Middle frontal gyrus (tissue), 1 donor: ENCODE results near the gene NDUFB1.
A peak's percentile ranks its signal among the peaks of the same experiment; 100 is the strongest.

Experiments used
- DNase-seq: peaks from one replicate; pipeline ENCODE4 v3.0.0-alpha.2; 2015; ENCODE audit warnings: low spot score; ENCODE audit errors: extremely low spot score

Gene NDUFB1

DNA sequence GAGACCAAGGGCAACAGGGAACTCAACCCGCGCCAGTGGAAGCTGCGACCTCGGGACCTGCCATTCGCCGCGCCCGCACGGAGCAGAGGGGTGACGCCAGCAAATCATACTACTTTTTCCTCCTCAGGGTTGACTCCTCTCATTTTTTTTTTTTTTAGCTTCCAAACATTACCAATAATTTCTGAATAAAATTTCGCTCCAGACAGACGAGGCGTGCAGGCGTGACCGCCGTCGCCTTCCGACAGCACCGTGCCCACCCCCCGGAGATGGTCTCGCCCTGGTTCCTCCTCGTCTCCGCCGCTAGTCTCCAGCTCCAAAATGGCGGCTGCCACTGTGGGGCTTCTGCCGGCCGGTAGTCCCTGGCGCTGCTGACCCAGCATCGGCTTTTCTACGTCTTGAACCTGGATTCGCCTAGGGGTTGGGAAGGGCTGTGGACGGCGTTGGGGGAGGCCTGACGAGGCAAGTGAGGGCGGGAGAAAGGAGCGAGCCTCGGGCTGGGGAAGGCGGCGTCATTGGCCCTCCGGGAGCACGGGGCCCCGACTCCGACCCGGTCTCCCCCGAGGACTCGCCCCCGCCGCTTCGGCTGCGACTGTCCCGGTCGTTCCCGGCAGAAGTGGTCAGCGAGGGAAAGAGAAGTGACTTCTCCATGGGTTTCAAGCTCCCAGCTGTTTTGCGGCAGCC, at the start of gene NDUFB1, which contains the start of gene CPSF2:
NDUFB1 (minus strand) TSS at position 37 of the 681 bp plus-strand sequence. CDS start 4,069 bp downstream, outside the sequence.
CPSF2 (plus strand) TSS at position 300 of the 681 bp plus-strand sequence. CDS start 9,016 bp downstream, outside the sequence.
- DNase-seq = peak; percentile 64

DNA sequence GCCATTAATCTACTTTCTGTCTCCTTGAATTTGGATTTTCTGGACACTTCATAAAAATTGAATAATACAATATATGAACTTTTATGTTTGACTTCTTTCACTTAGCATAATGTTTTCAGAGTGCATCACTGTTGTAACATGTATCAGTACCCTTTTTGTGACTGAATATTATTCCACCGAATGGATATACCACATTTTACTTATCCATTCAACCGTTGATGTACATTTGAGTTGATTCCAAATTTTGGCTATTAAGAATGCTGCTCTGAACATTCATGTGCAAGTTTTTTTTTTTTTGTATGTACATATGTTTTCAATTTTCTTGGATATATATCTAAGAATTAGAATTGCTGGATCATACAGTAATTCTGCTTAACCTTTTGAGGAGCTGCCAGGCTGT, 43.5 kb upstream of the NDUFB1 start:
- no peak for DNase-seq

DNA sequence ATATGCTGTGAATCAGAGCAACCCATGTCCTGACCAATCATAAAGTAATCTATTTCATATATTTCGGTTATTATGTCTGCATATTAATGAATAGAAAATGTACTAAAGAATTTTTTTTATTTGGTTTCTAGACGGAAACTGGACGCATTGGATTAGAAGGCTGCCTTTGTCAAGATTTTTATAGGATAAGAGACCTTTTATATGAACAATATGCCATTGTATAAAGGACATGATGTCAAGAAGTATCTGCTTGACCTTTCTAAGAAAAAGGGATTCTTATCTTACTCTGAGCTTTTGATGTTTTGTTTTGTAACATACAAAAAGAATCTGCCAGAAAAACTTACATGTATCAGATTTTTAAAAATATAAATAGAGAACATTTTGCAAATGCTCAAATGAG, 40.0 kb upstream of the NDUFB1 start:
- no peak for DNase-seq

DNA sequence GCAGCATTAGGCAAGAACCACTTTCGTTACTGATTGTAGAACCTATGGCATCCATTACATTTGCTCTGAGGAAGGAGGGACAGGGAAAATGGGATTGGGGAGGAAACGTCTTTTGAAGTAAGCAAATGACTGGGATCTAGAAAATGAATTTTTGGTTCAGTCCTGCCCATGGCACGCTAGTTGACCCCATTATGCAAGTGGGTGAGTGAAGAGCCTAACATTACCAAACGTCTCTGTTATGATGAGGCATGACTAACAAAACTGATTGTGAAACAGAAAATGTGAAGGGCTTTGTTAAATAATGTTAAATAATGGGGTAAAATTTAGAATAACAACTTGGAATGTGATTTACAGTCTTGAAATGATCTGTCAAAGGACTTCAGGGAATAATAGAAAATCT, 39.1 kb upstream of the NDUFB1 start:
- DNase-seq = no peak

DNA sequence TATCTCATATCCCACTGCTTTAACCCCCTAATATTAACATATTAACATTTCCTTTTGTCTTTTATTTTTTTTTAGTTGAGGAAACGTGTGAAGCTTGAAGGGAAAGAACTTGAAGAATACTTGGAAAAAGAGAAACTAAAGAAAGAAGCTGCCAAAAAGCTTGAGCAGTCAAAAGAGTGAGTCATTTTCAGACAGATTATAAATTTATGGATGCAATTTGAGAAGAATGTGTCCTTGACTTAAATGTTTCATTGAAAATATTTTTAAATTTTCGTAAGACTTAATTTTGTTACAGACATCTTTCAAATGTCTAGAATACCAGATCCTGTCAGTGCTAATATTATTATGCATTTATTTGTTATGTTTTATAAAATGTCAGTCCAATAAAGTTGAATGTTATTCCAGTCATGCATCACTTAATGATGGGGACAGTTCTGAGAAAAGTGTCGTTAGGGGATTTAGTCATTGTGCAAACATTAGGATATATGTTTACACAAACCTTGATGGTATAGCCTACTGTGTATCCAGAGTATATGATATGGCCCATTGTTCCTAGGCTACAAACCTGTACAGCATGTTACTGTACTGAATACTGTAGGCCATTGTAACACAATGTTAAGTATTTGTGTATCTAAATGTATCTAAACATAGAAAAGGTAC, 32.9 kb upstream of the NDUFB1 start:
- DNase-seq = no peak

DNA sequence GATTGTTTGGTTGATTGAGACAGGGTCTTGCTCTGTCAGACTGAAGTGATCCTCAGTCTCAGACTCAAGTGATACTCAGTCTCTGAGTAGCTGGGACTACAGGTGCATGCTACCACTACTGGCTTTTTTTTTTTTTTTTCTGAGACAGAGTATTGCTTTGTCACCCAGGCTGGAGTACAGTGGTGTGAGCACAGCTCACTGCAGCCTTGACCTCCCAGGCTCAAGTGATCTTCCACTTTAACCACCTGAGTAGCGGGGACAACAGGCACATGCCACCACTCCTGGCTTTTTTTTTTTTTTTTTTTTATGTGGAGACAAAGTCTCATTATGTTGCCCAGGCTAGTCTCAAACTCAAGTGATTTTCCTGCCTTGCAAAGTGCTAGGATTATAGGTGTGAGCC, 32.1 kb upstream of the NDUFB1 start:
- no peak for DNase-seq

DNA sequence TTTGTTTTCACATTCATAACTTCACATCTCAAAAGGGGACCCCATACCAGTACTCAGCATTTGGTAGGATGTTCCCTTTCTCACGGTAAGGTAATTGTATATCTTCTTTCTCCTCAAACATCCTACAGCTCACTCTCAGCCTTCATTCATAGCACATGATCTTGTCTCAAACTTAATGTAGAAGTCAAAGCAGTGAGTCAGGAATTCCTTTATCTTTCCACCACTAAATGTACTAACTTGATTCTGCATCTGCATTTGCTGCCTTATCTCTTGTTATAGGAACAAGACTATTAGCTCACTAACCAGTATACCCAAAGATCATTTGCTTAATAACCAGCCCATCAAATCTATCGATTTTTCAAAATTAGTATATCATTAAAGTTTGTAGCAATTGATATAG, 23.2 kb upstream of the NDUFB1 start:
- DNase-seq = no peak

DNA sequence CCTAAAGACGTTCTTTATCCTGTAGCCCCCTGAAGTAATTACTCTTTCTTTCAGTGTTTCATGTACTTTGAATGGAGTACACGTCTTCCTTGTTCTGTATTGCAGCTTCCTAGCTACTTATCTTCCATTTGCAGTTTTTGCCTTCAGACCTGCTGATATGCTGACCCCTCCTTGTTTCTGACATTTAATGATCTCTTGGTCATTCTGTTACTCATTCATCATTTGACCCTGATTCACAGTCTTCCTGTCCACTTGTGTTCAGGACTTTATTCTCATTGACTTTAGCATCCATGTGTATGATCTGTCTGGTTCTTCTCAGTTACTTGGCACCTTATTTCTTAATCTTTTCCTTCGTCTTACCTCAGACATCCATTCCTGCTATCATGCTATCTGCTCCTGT, 22.5 kb upstream of the NDUFB1 start:
- no peak for DNase-seq

DNA sequence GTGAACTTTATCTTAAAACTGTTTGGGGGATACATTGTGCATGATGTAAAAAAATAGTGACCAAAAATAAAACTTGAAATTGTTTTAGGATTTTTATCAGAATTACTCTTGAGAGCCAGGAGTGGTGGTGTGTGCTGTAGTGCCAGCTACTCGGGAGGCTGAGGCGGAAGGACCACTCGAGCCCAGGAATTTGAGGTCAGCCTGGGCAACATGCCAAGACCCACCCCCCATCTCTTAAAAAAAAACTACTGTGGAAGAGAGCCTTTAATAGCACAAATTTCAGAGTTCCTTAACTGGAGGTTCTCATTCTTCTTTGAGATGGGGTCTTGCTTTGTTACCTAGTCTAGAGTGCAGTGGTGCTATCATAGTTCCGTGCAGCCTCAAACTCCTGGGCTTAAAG, 21.8 kb upstream of the NDUFB1 start:
- DNase-seq = no peak

DNA sequence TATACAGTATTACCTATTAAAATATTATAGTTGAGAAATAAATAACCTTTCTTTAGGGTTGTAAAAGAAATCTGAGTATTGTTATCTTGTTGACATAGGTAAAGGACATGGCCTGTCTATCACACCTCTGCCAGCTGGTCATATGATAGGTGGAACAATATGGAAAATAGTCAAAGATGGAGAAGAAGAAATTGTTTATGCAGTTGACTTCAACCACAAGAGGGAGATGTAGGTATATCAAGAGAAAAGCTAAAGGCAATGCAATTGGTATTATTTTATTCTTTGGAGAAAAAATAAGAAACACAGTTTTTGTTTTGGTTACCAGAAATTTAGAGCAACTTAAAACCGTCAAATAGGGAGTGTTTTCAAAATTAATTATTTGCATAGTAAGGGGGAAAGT, 13.8 kb upstream of the NDUFB1 start:
- no peak for DNase-seq

DNA sequence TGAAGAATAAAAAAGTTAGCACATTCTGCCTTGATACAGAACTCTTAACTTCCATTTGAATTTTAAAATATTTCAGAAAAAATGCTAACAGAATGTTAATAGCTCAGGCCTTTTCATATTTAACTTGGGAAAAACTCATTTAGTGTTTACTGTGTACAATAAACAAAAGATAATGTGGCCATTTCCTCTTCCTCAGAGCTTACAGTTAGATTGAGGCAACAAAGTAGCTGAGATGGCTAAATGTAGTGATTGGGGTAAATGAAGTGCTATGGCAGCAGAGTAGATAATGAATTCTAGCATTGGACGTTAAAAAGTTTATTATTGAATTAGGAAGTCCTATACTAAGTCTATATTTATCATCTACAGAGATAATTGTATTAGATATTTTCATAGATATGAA, 12.9 kb upstream of the NDUFB1 start:
- DNase-seq = no peak

DNA sequence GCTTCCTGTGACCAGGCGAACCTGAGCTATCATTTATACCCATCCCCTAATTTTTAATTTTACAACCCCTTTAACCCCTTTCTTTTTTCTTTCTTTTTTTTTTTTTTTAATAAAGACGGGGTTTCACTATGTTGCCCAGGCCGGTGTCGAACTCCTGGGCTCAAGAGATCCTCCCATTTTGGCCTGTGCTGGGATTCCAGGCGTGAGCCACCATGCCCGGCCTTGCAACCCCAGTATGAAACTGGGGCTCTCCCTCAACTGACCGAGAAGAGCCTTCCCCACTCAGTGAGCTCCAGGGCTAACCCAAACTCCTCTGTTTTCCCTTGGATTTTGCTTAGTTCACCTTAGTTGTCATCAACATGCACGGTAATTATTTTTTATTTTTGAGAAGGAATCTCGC, 1.3 kb upstream of the NDUFB1 start:
- DNase-seq = no peak

DNA sequence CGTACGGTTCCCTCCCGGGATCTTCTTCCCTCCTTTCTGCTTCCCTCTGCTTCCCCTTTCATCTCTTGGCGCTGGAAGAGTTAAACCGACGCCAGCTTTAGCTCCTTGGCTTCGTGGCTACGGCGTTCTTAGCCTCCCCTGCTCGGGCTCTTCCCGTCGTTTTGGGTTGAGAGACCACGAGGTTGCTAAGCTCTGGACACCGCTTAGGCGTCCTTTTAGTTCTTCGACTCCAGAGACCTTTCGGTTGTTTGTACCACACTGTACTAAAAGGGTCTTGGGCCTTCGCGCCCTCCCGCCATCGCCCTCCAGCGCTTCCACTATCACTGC, 808 bp upstream of the NDUFB1 start:
- DNase-seq = no peak

DNA sequence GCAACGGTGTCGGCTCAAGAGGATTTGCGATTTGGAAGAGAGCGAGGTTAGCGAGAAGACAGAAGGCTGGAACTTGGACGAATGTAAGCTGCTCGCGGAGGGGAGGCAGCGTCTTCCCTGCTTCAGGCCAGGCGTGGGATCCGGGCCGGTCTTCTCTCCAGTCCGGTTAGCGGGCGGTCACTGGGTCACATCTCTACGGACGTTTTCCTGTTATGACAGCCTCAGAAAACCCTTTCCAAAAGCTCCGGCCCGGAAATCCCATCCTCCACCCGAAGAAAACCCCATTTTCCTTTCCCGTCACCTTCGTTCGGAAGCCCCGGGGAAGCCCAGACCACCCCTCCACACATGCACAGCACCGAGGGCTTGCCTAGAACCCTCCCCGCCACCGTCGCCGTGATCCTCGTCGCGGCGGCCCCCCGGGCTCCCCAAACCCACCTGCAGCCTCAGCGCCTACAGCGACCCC, 268 bp downstream of the NDUFB1 start:
- DNase-seq = no peak

DNA sequence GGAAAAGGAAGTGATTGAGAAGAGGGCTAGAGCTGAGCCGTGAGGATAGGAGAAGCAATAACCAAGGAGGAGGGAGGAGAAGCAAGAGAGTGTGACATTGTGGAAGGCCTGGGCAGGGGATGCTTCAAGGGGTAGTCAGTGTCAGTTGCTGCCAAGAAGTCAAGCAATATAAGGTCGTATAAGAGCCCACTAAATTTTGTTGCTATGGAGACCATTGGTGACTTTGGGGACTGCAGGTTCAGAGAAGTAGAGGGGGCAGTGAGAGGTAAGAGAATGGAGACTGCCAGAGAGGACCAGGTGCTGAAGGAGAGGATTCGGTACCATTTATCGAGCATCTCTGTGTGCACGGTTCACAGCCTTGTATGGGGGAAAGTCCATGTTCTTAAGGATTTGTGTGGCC, 12.0 kb downstream of the NDUFB1 start:
- DNase-seq = no peak

DNA sequence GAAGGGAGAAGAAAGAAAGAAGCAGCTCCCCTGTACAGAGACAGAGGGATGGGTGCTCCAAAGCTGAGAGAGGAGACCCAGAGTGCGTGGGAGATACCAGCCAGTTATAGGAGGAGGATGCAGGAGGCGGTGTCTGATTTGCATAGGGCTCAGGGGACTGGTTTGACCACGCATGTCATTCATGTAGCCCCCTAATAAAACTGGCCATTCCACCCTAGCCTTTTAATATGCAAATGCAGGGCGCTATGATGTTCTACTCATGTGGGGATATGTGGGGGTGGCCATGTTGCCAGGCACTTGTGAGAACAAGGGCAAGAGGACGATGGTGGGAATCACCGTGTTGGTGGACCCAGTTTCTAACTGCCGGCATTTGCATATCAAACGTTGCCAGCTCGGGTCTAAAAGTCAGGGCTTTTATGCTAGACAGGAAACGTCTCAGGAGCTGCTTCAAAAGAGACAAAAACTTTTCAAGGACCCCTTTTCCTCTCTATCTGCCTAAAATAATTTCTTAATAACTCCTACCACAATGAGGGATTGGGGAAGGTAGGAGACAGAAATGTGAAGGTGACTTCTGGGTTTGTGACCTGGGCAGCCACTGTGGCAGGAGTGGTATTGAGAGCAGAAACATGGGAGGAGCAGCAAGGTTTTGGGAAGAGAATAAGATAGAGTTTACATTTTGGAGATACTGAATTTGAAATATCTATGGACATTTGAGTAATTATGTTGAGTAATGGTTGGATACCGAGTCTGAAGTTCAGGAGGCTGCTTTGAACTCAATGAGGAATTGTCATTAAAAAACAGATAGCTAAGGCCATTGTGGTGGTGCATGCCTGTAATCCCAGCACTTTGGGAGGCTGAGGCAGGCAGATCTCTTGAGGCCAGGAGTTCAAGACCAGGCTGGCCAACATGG, 12.9 kb downstream of the NDUFB1 start:
- no peak for DNase-seq

DNA sequence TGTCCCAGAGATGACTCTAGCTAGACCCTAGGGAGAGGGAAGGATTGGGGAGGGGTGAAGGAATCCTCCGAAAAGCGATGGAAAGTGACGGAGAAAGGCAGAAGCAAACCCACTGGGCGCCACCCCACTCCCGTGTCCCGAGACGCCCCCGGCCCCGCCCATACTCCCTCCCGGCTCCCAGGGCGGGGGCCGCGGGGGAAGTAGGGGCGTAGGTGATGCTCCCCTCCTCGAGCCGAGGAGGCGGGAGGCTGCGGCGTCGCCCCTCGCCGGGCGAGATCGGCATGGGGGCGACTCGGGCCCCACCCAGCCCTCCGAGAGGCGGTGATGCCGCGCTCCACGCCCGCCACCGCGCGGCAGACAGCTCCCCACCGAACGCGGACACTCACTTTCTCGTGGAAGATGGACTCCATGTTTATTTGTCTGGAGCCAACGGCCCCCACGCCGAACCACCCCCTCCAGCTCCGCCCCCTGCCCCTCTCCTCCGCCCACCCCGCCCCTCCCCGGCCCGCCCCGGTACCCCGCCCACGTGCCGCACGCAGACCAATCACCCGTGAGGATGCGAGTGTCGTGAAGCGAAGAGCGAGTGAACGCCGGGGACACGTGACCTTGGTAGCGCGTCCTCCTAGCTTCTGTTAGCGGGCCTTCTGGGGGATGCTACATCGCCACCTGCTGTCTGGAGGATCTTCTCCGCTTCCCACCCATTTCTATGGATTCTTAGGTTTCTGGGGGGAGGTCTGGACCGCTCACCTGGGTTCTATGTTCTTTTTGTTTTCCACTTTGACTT, 15.2 kb downstream of the NDUFB1 start, which contains the start of gene ATXN3:
ATXN3 (minus strand) TSS at position 440 of the 784 bp plus-strand sequence; CDS start at position 410, 30 bp downstream.
- DNase-seq = peak; percentile 96

DNA sequence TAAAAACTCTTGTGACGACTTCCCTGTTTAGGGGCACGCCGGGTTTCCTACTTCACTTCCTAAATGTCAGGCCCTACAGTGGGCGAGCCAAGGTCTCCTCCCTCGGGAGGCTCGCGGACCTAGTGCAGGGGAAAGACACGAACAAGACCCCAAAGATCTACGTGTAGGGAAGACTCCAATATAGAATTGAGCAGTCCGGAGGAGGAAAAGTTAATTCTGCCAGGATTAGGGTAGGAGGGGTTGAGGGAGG, 15.7 kb downstream of the NDUFB1 start:
- DNase-seq = no peak

DNA sequence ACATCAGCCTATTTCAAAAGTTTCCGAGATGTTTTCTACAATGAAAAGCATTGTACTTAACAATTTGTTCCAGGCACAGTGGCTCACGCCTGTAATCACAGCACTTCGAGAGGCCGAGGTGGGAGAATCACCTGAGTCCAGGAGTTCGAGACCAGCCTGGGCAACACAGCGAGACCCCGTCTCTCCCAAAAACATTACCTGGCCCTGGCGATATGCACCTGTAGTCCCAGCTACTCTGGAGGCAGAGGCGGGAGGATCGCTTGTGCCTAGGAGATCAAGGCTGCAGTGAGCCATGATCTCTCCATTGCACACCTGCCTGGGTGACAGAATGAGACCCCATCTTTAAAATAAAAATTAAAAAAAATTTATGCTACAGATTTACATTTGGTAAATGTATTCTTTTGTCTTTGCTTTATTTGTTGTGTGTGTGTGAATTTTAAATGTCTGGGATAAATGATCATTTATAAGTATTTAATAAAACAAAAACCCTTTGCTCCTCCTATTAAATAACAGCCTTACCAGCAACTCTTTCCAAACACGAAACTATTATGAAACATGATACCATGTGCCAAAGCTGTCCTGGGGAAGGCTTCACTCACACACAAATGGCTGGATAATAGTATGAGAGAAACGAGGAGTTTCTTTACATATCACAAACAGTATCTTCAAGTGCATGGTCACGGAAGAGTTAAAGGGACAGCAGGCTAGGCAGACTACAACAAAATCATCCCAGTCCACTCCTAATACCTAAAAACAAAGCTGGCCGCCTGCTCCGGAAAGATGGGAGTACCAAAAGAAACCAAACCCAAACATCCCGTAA, 16.2 kb downstream of the NDUFB1 start:
- DNase-seq = no peak

DNA sequence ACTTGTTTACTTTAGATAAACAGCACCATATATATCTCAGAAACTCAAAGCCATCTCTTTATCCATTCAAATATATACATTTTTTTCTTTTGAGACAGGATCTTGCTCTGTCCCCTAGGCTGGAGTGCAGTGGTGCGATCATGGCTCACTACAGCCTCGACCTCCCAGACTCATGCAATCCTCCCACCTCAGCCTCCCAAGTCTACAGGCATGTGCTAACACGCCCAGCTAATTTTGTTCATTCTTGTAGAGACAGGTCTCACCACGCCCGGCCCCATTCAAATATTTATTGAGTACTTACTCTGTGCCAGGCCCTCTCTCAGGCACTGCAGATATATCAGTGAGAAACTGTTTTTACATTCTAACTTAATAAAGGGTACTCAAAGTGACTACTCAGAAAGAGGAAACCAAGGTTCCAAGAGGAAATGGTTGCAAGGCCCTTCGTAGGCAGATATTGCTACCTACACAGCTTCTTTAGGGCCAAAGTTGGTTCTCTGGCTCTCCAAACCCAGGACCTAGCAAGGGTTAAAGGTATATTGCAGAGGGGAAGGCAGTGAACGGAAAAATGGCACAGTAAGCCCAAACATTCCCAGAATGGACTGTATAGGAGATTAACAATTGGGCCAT, 18.0 kb downstream of the NDUFB1 start:
- DNase-seq = no peak
